Neural cell (in vitro differentiated cells): ENCODE measurements around the gene IL15RA. TPM values are rescaled to one million over a fixed set of nuclear protein-coding genes. Genes with fewer than 3 reads are reported as not detected.

ENCODE experiments used
- H2AFZ ChIP-seq: fragments of 200-600, 300-800 bp; sonication (generic), shearing (Covaris generic); 2 replicates; pipeline ENCODE4 v1.6.0; 2014; ENCODE audit warnings: low read depth, mild to moderate bottlenecking, antibody characterized with exemption, low read length, moderate library complexity
- H3F3A ChIP-seq: fragments of 200-600 bp; shearing (Covaris generic); 2 replicates; pipeline ENCODE4 v1.6.1; 2016; ENCODE audit warnings: mild to moderate bottlenecking, moderate library complexity, mixed read lengths, antibody characterized with exemption, low read length; ENCODE audit not compliant: insufficient read depth, poor library complexity, severe bottlenecking
- H3K27ac ChIP-seq: fragments of 200-600, 300-800 bp; sonication (generic), shearing (Covaris generic); 2 replicates; pipeline ENCODE4 v1.5.1; 2014; ENCODE audit warnings: mild to moderate bottlenecking, low read length, moderate library complexity
- H3K27me3 ChIP-seq: fragments of 300-800, 200-600 bp; sonication (generic), shearing (Covaris generic); 2 replicates; pipeline ENCODE4 v1.6.0; 2014; ENCODE audit warnings: mild to moderate bottlenecking, low read depth, low read length, moderate library complexity; ENCODE audit not compliant: insufficient read depth
- H3K36me3 ChIP-seq: fragments of 300-800, 200-600 bp; sonication (generic), shearing (Covaris generic); 2 replicates; pipeline ENCODE4 v1.5.1; 2014; ENCODE audit warnings: mild to moderate bottlenecking, antibody characterized with exemption, low read length, moderate library complexity; ENCODE audit not compliant: insufficient read depth
- H3K4me2 ChIP-seq: fragments of 300-800, 200-600 bp; sonication (generic), shearing (Covaris generic); 2 replicates; pipeline ENCODE4 v1.6.0; 2014; ENCODE audit warnings: mild to moderate bottlenecking, low read length
- H3K4me3 ChIP-seq: fragments of 300-800, 200-600 bp; sonication (generic), shearing (Covaris generic); 2 replicates; pipeline ENCODE4 v1.5.1; 2014; ENCODE audit warnings: mild to moderate bottlenecking, low read length, moderate library complexity
- H3K79me2 ChIP-seq: fragments of 200-600 bp; shearing (Covaris generic); replicated peaks from 2 replicates; pipeline ENCODE4 v1.6.0; 2014; ENCODE audit warnings: mild to moderate bottlenecking, low read length, moderate library complexity; ENCODE audit not compliant: insufficient read depth
- H3K9ac ChIP-seq: fragments of 300-800, 200-600 bp; sonication (generic), shearing (Covaris generic); 2 replicates; pipeline ENCODE4 v1.6.1; 2016; ENCODE audit warnings: mild to moderate bottlenecking, low read length, mixed read lengths
- H3K9me2 ChIP-seq: fragments of 200-600 bp; shearing (Covaris generic); 2 replicates; pipeline ENCODE4 v1.6.1; 2016; ENCODE audit warnings: mild to moderate bottlenecking, low read length, mixed read lengths; ENCODE audit not compliant: insufficient read depth
- H3K9me3 ChIP-seq: fragments of 200-600, 300-800 bp; sonication (generic), shearing (Covaris generic); 2 replicates; pipeline ENCODE4 v1.6.1; 2016; ENCODE audit warnings: mild to moderate bottlenecking, mixed run types, low read length, moderate library complexity, mixed read lengths
- H4K20me1 ChIP-seq: fragments of 200-600 bp; shearing (Covaris generic); 2 replicates; pipeline ENCODE4 v1.6.1; 2016; ENCODE audit warnings: mild to moderate bottlenecking, mixed run types; ENCODE audit not compliant: insufficient read depth
- CTCF ChIP-seq: fragments of 450-650 bp; IDR thresholded peaks from 2 replicates; pipeline ENCODE4 v1.5.1; 2014; ENCODE audit warnings: antibody characterized with exemption, mild to moderate bottlenecking, moderate library complexity; ENCODE audit not compliant: poor library complexity, severe bottlenecking
- EP300 ChIP-seq: fragments of 450-650 bp; conservative IDR thresholded peaks from 2 replicates; pipeline ENCODE4 v1.6.1; 2014; ENCODE audit warnings: antibody characterized with exemption, mild to moderate bottlenecking, moderate library complexity; ENCODE audit not compliant: poor library complexity, severe bottlenecking
- EZH2 ChIP-seq: fragments of 200-600, 300-800 bp; shearing (Covaris generic), sonication (generic); IDR thresholded peaks from 2 replicates; pipeline ENCODE4 v1.6.1; 2014; ENCODE audit warnings: antibody characterized with exemption, low read length, borderline replicate concordance, mild to moderate bottlenecking; ENCODE audit not compliant: insufficient read depth, poor library complexity, severe bottlenecking
- MXI1 ChIP-seq: fragments of 450-650 bp; conservative IDR thresholded peaks from 2 replicates; pipeline ENCODE4 v1.6.1; 2014; ENCODE audit warnings: antibody characterized with exemption, mild to moderate bottlenecking; ENCODE audit not compliant: poor library complexity, severe bottlenecking
- POLR2AphosphoS5 ChIP-seq: IDR thresholded peaks from 2 replicates; pipeline ENCODE4 v1.6.1; 2012
- RAD21 ChIP-seq: fragments of 450-650 bp; conservative IDR thresholded peaks from 2 replicates; pipeline ENCODE4 v1.6.1; 2014; ENCODE audit warnings: antibody characterized with exemption, mild to moderate bottlenecking, moderate library complexity
- REST ChIP-seq: IDR thresholded peaks from 2 replicates; pipeline ENCODE4 v1.6.1; 2012; ENCODE audit warnings: borderline replicate concordance
- SMC3 ChIP-seq: fragments of 450-650 bp; conservative IDR thresholded peaks from 2 replicates; pipeline ENCODE4 v1.6.1; 2014; ENCODE audit warnings: antibody characterized with exemption, mild to moderate bottlenecking, moderate library complexity; ENCODE audit not compliant: poor library complexity
- TAF1 ChIP-seq: IDR thresholded peaks from 2 replicates; pipeline ENCODE4 v1.6.1; 2012; ENCODE audit warnings: low read depth
- polyA plus RNA-seq: library from polyadenylated mRNA; depleted of rRNA; stranded (reverse); fragments of >200 nt; gene quantifications from 2 replicates; pipeline ENCODE4 v1.2.3, GENCODE V29; 2014

The IL15RA gene
- polyA plus RNA-seq, 1 donor from 2014 or later: not detected

- Histone ChIP-seq H3K4me3 (no peak overlapping the region), H3K4me2 (no peak overlapping the region), H3K9me3 (peaks cover 4% of the 10 kb centered on the region), H3K9ac (no peak overlapping the region), H3F3A (no peaks in the 10 kb centered on the region), H3K27me3 (no peaks in the 10 kb centered on the region), H3K9me2 (no peaks in the 10 kb centered on the region), H4K20me1 (no peaks in the 10 kb centered on the region), H3K27ac (no peak overlapping the region), H3K79me2 (no peaks in the 10 kb centered on the region), H2AFZ (no peak overlapping the region), H3K36me3 (no peaks in the 10 kb centered on the region)
- TF ChIP-seq REST (no peak), SMC3 (no peak), POLR2AphosphoS5 (no peak), CTCF (no peak), RAD21 (no peak)
Observed at GRCh38 chr10:5991708-5992107, 14.4 kb upstream of the IL15RA start.

- TF ChIP-seq RAD21 (no peak), EZH2 (no peak), MXI1 (no peak), SMC3 (no peak), EP300 (no peak), CTCF (no peak), POLR2AphosphoS5 (no peak), REST (no peak), TAF1 (no peak)
- Histone ChIP-seq H3K9me3 (peaks cover 4% of the 10 kb centered on the region), H3K79me2 (no peaks in the 10 kb centered on the region), H3F3A (no peaks in the 10 kb centered on the region), H3K4me3 (no peak overlapping the region), H3K27me3 (no peaks in the 10 kb centered on the region), H3K36me3 (no peaks in the 10 kb centered on the region), H3K27ac (no peak overlapping the region), H3K9ac (no peak overlapping the region), H3K9me2 (no peaks in the 10 kb centered on the region), H2AFZ (no peak overlapping the region), H3K4me2 (no peak overlapping the region), H4K20me1 (no peaks in the 10 kb centered on the region)
Observed at GRCh38 chr10:5989756-5990155, 12.4 kb upstream of the IL15RA start.
